HCT116 (cell line): ENCODE results near the gene ZNF236.

Experiments
- CBX3 ChIP-seq: IDR thresholded peaks from 2 replicates; pipeline ENCODE4 v1.6.1; 2012; ENCODE audit warnings: low read depth
- CTCF ChIP-seq, 3 experiments: fragments of 200-600 bp in 1 of 3; sonication (generic) in 1 of 3; IDR thresholded peaks in 2 of 3; conservative IDR thresholded peaks in 1 of 3; 2 replicates each; pipeline ENCODE4 v1.5.1; 2012 to 2017; ENCODE audit warnings: low read depth in 2 of 3, low read length in 2 of 3, antibody characterized with exemption in 1 of 3, borderline replicate concordance in 1 of 3, control low read depth in 1 of 3, mild to moderate bottlenecking in 1 of 3, mixed read lengths in 1 of 3, mixed run types in 1 of 3, moderate library complexity in 1 of 3; ENCODE audit not compliant: insufficient read depth in 1 of 3
- EZH2phosphoT487 ChIP-seq: fragments of 200-600 bp; IDR thresholded peaks from 2 replicates; pipeline ENCODE4 v1.6.1; 2018; ENCODE audit warnings: antibody characterized with exemption, borderline replicate concordance
- JUND ChIP-seq: IDR thresholded peaks from 2 replicates; pipeline ENCODE4 v1.6.1; 2012
- POLR2A ChIP-seq: IDR thresholded peaks from 2 replicates; pipeline ENCODE4 v1.7.0; 2011; ENCODE audit warnings: borderline replicate concordance; ENCODE audit not compliant: insufficient read depth, insufficient read length; ENCODE audit errors: extremely low read depth
- POLR2AphosphoS5 ChIP-seq: IDR thresholded peaks from 2 replicates; pipeline ENCODE4 v1.6.1; 2011; ENCODE audit warnings: mild to moderate bottlenecking, low read depth, low read length, moderate library complexity
- RAD21 ChIP-seq: IDR thresholded peaks from 2 replicates; pipeline ENCODE4 v1.6.1; 2012; ENCODE audit warnings: low read depth, mild to moderate bottlenecking
- SP1 ChIP-seq: IDR thresholded peaks from 2 replicates; pipeline ENCODE4 v1.6.1; 2012; ENCODE audit warnings: low read depth
- SRF ChIP-seq: IDR thresholded peaks from 2 replicates; pipeline ENCODE4 v1.6.1; 2012; ENCODE audit warnings: low read depth
- YY1 ChIP-seq: IDR thresholded peaks from 2 replicates; pipeline ENCODE4 v1.6.1; 2011; ENCODE audit warnings: low read length, low read depth, moderate library complexity, mild to moderate bottlenecking; ENCODE audit not compliant: insufficient replicate concordance; ENCODE audit errors: extremely low read depth

GRCh38 chr18:76973520-76974266 is 151.3 kb downstream of the ZNF236 start:
- no peak for TF ChIP-seq EZH2phosphoT487
- no peak for TF ChIP-seq CTCF (IDR thresholded peaks at IDR 0.05 in 2 of 3, conservative IDR thresholded peaks at IDR 0.05 in 1 of 3; ENCODE audit: borderline replicate concordance in 1 of 3, insufficient read depth in 1 of 3, low read depth in 2 of 3, low read length in 2 of 3)
- TF ChIP-seq SRF = no peak
- TF ChIP-seq POLR2A = no peak
- no peak for TF ChIP-seq JUND
- TF ChIP-seq YY1 = no peak
- TF ChIP-seq CBX3 = no peak
- no peak for TF ChIP-seq RAD21
- no peak for TF ChIP-seq SP1
- no peak for TF ChIP-seq POLR2AphosphoS5
